Astrocyte (in vitro differentiated cells and primary cell): ENCODE results near the gene VCAM1. TPM values are rescaled to one million over a fixed set of nuclear protein-coding genes. Genes with fewer than 3 reads are reported as not detected.

Experiments
- DNase-seq: peaks from one replicate; pipeline ENCODE4 v3.0.0-alpha.2; 2010; ENCODE audit warnings: low read depth
- FAIRE-seq: peaks from 2 replicates; lab custom pipeline; 2011; peaks lifted over from hg19 to GRCh38; lab: Jason Lieb, UNC
- H2AFZ ChIP-seq: 2 replicates; pipeline ENCODE4 v1.6.0; 2012; ENCODE audit warnings: low read depth, low read length, inconsistent platforms
- H3K27ac ChIP-seq: 2 replicates; pipeline ENCODE4 v1.5.1; 2011; ENCODE audit warnings: low read depth, low read length, inconsistent platforms
- H3K27me3 ChIP-seq: 2 replicates; pipeline ENCODE4 v1.6.0; 2011; ENCODE audit warnings: low read length, inconsistent platforms; ENCODE audit not compliant: insufficient read depth
- H3K36me3 ChIP-seq: 2 replicates; pipeline ENCODE4 v1.5.1; 2011; ENCODE audit warnings: low read length, inconsistent platforms; ENCODE audit not compliant: insufficient read depth
- H3K4me1 ChIP-seq: 2 replicates; pipeline ENCODE4 v1.5.1; 2011; ENCODE audit warnings: low read length, inconsistent platforms; ENCODE audit not compliant: insufficient read depth
- H3K4me2 ChIP-seq: 2 replicates; pipeline ENCODE4 v1.6.0; 2012; ENCODE audit warnings: low read length, inconsistent platforms
- H3K4me3 ChIP-seq: 2 replicates; pipeline ENCODE4 v1.5.1; 2011; ENCODE audit warnings: low read depth, mild to moderate bottlenecking, low read length, inconsistent platforms; ENCODE audit not compliant: insufficient read depth
- H3K79me2 ChIP-seq: 2 replicates; pipeline ENCODE4 v1.6.0; 2012; ENCODE audit warnings: mild to moderate bottlenecking, low read length, inconsistent platforms; ENCODE audit not compliant: insufficient read depth
- H3K9ac ChIP-seq: 2 replicates; pipeline ENCODE4 v1.6.0; 2012; ENCODE audit warnings: mild to moderate bottlenecking, low read length, inconsistent platforms
- H3K9me3 ChIP-seq: 2 replicates; pipeline ENCODE4 v1.5.1; 2012; ENCODE audit warnings: low read depth, mild to moderate bottlenecking, low read length, inconsistent platforms; ENCODE audit not compliant: insufficient read depth
- H4K20me1 ChIP-seq: 2 replicates; pipeline ENCODE4 v1.6.0; 2012; ENCODE audit warnings: low read length, inconsistent platforms; ENCODE audit not compliant: insufficient read depth
- H3K27ac Mint-ChIP-seq: one replicate; pipeline ENCODE4 v1.8.0; 2021; ENCODE audit warnings: mild to moderate bottlenecking, mixed read lengths; ENCODE audit not compliant: unreplicated experiment
- H3K27me3 Mint-ChIP-seq: one replicate; pipeline ENCODE4 v1.8.0; 2021; ENCODE audit warnings: low read depth, mixed read lengths; ENCODE audit not compliant: unreplicated experiment
- H3K36me3 Mint-ChIP-seq: one replicate; pipeline ENCODE4 v1.8.0; 2021; ENCODE audit warnings: low read depth, mixed read lengths; ENCODE audit not compliant: unreplicated experiment
- H3K4me1 Mint-ChIP-seq: one replicate; pipeline ENCODE4 v1.8.0; 2021; ENCODE audit warnings: low read depth, mixed read lengths; ENCODE audit not compliant: unreplicated experiment
- H3K4me3 Mint-ChIP-seq: one replicate; pipeline ENCODE4 v1.8.0; 2021; ENCODE audit warnings: mild to moderate bottlenecking, moderate library complexity, mixed read lengths; ENCODE audit not compliant: unreplicated experiment
- H3K9me3 Mint-ChIP-seq: one replicate; pipeline ENCODE4 v1.8.0; 2021; ENCODE audit warnings: mild to moderate bottlenecking, mixed read lengths; ENCODE audit not compliant: unreplicated experiment
- EZH2 ChIP-seq: IDR thresholded peaks from 2 replicates; pipeline ENCODE4 v1.6.1; 2012; ENCODE audit warnings: mild to moderate bottlenecking, low read length, inconsistent platforms; ENCODE audit not compliant: insufficient read depth
- total RNA-seq: library from RNA; stranded (reverse); gene quantifications from 2 replicates; pipeline ENCODE4 v1.2.1, GENCODE V29; 2021
- TF ChIP-seq, protein P1 (sequence below): IDR thresholded peaks from 2 replicates; pipeline ENCODE4 v1.5.1; 2011; ENCODE audit warnings: low read depth, mild to moderate bottlenecking, inconsistent platforms, low read length, moderate library complexity; ENCODE audit not compliant: insufficient read depth

The VCAM1 gene
- total RNA-seq, 1 donor from 2014 or later, result 3.2 TPM

DNA sequence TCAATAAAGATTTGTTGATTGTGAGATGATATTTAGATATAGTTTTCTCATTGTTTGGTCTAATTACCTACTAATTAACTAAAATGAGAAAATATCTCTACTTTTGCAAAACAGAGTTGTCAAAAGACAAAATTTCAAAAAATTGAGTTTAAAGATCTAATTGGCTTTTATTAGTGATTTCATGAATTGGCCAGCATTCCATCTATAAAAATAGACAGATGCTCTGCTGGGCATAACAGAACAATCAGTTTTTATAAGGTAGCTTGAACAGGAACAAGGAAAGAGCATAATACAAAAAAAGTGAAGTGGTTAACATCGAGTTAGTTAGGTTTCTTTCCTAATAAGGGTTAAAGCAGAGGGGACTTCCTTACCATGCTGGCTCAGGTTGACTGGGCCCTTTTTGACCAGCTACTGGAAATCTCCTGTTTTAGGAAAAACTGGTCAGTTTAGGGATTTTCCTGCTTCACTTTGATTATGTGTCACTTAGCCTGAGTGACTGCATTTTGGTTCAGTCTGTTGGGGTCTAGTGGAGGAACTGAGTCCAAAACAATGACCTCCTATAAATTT, 63.0 kb downstream of the VCAM1 start:
- Histone ChIP-seq H3K4me3 (no peak overlapping the region), H4K20me1 (no peaks in the 10 kb centered on the region), H2AFZ (no peak overlapping the region), H3K27ac (no peak overlapping the region), H3K79me2 (no peaks in the 10 kb centered on the region), H3K4me1 (peaks cover 15% of the 10 kb centered on the region), H3K9me3 (no peaks in the 10 kb centered on the region), H3K4me2 (no peak overlapping the region), H3K9ac (no peak overlapping the region), H3K27me3 (no peaks in the 10 kb centered on the region), H3K36me3 (no peaks in the 10 kb centered on the region)
- TF ChIP-seq, protein P1, sequence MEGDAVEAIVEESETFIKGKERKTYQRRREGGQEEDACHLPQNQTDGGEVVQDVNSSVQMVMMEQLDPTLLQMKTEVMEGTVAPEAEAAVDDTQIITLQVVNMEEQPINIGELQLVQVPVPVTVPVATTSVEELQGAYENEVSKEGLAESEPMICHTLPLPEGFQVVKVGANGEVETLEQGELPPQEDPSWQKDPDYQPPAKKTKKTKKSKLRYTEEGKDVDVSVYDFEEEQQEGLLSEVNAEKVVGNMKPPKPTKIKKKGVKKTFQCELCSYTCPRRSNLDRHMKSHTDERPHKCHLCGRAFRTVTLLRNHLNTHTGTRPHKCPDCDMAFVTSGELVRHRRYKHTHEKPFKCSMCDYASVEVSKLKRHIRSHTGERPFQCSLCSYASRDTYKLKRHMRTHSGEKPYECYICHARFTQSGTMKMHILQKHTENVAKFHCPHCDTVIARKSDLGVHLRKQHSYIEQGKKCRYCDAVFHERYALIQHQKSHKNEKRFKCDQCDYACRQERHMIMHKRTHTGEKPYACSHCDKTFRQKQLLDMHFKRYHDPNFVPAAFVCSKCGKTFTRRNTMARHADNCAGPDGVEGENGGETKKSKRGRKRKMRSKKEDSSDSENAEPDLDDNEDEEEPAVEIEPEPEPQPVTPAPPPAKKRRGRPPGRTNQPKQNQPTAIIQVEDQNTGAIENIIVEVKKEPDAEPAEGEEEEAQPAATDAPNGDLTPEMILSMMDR, result no peak
- no peak for TF ChIP-seq EZH2
- Mint-ChIP-seq H3K27me3 (no peaks in the 10 kb centered on the region), H3K4me1 (no peaks in the 10 kb centered on the region), H3K4me3 (no peak overlapping the region), H3K27ac (no peak overlapping the region), H3K36me3 (no peaks in the 10 kb centered on the region), H3K9me3 (peaks cover 8% of the 10 kb centered on the region)
- DNase-seq, result no peak
- no peak for FAIRE-seq

DNA sequence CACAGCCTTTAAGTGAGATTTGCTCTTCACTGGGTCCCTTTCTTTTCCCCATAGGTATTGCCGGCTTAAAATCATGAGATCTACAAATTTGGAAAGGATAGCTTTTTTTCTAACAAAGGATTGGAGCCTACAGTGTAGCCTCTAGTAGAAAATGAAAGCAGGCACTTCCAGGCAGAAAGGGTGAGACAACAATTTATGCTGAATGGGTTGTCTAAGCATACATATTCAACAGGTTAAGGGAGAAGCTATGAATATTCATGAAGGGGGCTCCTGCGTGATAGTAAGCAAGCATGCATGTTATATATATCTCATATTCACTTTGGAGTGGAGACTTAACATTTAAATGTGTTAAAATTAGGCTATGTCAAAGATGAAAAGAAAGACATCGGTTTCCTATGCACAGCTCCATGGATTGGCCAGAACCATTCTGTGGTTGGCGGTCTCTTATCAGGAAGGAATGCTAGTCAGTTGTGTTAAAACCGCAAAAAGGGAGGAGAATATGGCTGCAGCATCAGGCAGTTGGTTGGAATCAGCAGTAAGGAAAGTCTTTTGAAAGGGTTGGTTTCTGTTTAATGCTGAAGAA, 66.0 kb downstream of the VCAM1 start:
- peak; percentile 97 for DNase-seq
- TF ChIP-seq, protein P1, result no peak
- no peak for TF ChIP-seq EZH2
- H3K27me3 ChIP-seq, result no peaks in the 10 kb centered on the region
- H3K4me3 ChIP-seq, result peak overlapping the region; percentile 38
- Mint-ChIP-seq H3K4me1 (no peaks in the 10 kb centered on the region), H3K4me3 (no peak overlapping the region), H3K27ac (no peak overlapping the region), H3K27me3 (no peaks in the 10 kb centered on the region), H3K9me3 (peaks cover 6% of the 10 kb centered on the region), H3K36me3 (no peaks in the 10 kb centered on the region)
- H3K9me3 ChIP-seq, result no peaks in the 10 kb centered on the region
- H3K79me2 ChIP-seq, result no peaks in the 10 kb centered on the region
- no peaks in the 10 kb centered on the region for H4K20me1 ChIP-seq
- H3K9ac ChIP-seq, result peak overlapping the region; percentile 10
- H3K27ac ChIP-seq, result peak overlapping the region; percentile 57
- peak overlapping the region; percentile 47 for H2AFZ ChIP-seq
- no peaks in the 10 kb centered on the region for H3K36me3 ChIP-seq
- FAIRE-seq, result no peak
- H3K4me1 ChIP-seq, result peaks cover 15% of the 10 kb centered on the region
- peak overlapping the region; percentile 86 for H3K4me2 ChIP-seq

DNA sequence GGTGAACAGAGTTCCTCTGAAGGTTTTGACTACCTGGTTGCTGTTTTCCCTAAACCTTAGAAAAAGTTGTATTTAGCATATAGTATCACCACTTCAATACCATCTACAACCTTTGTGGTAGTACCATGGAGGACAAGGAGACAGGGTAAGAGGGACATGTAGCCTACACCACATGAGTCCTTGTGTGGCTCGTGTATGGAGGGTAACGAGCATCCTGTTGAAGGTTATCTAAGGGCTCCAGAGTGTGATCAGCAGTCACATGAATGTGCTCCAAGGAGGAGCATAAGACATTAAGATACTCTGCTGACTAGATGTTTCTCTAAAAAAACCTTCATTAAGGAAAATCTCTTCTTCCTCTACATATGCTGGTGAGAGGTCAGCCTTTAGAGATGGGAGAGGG, 67.3 kb downstream of the VCAM1 start:
- Histone ChIP-seq H3K4me3 (no peak overlapping the region), H3K27ac (no peak overlapping the region), H3K36me3 (no peaks in the 10 kb centered on the region), H3K9me3 (no peaks in the 10 kb centered on the region), H3K27me3 (no peaks in the 10 kb centered on the region), H3K4me2 (no peak overlapping the region), H4K20me1 (no peaks in the 10 kb centered on the region), H2AFZ (no peak overlapping the region), H3K4me1 (peaks cover 15% of the 10 kb centered on the region), H3K9ac (no peak overlapping the region), H3K79me2 (no peaks in the 10 kb centered on the region)
- H3K4me1 Mint-ChIP-seq, result no peaks in the 10 kb centered on the region
- TF ChIP-seq, protein P1, result no peak
- TF ChIP-seq EZH2, result no peak
- H3K27ac Mint-ChIP-seq, result no peak overlapping the region
- no peaks in the 10 kb centered on the region for H3K27me3 Mint-ChIP-seq
- H3K4me3 Mint-ChIP-seq, result no peak overlapping the region
- no peak for FAIRE-seq
- H3K9me3 Mint-ChIP-seq, result peaks cover 4% of the 10 kb centered on the region
- no peaks in the 10 kb centered on the region for H3K36me3 Mint-ChIP-seq
- no peak for DNase-seq
